Hematopoietic multipotent progenitor cell treated with erythropoietin and hydrocortisone succinate and interleukin-3 and kit ligand, for 4 days (in vitro differentiated cells): ENCODE data around the gene ANP32A.

Experiments used
- DNase-seq: peaks from one replicate; pipeline ENCODE4 v3.0.0-alpha.2; 2015

Gene ANP32A

GRCh38 chr15:68819495-68820294 lies 1.0 kb downstream of the ANP32A start:
- DNase-seq: peak; percentile 80

GRCh38 chr15:68818769-68819494 lies 1.8 kb downstream of the ANP32A start:
- peak; percentile 91 for DNase-seq

GRCh38 chr15:68818066-68818768 lies 2.5 kb downstream of the ANP32A start:
- DNase-seq: peak; percentile 94

- DNase-seq: peak; percentile 90
These were observed 3.2 kb downstream of the ANP32A start for GRCh38 chr15:68817304-68818065.

- peak; percentile 63 for DNase-seq
These were observed 3.8 kb downstream of the ANP32A start for GRCh38 chr15:68816795-68817303.

- DNase-seq: peak; percentile 17
These were observed 4.5 kb downstream of the ANP32A start for GRCh38 chr15:68816158-68816557.

- peak; percentile 56 for DNase-seq
These were observed 5.1 kb downstream of the ANP32A start for GRCh38 chr15:68815598-68815997.

GRCh38 chr15:68814596-68814995 lies 6.1 kb downstream of the ANP32A start:
- DNase-seq: peak; percentile 41

- DNase-seq: peak; percentile 23
These were observed 7.9 kb downstream of the ANP32A start for GRCh38 chr15:68812597-68813431.

- DNase-seq: no peak
These were observed 8.6 kb downstream of the ANP32A start for GRCh38 chr15:68812069-68812468.

- DNase-seq: no peak
These were observed 11.2 kb downstream of the ANP32A start for GRCh38 chr15:68809517-68809916.

- no peak for DNase-seq
These were observed 11.9 kb downstream of the ANP32A start for GRCh38 chr15:68808770-68809169.

- no peak for DNase-seq
These were observed 12.6 kb downstream of the ANP32A start for GRCh38 chr15:68808091-68808490.

- DNase-seq: no peak
These were observed 13.4 kb downstream of the ANP32A start for GRCh38 chr15:68807249-68807648.

GRCh38 chr15:68806220-68807060 lies 14.3 kb downstream of the ANP32A start:
- peak; percentile 60 for DNase-seq

GRCh38 chr15:68802373-68802772 lies 18.3 kb downstream of the ANP32A start:
- DNase-seq: no peak

GRCh38 chr15:68801572-68802148 lies 19.0 kb downstream of the ANP32A start:
- DNase-seq: no peak

- DNase-seq: no peak
These were observed 19.8 kb downstream of the ANP32A start for GRCh38 chr15:68800875-68801274.

GRCh38 chr15:68798346-68799094 lies 22.2 kb downstream of the ANP32A start:
- peak; percentile 25 for DNase-seq
